Activated CD8-positive, alpha-beta T cell treated with anti-CD3 and anti-CD28 coated beads for 36 hours (primary cell): ENCODE results near the gene TXNRD3. TPM values are rescaled to one million over a fixed set of nuclear protein-coding genes. Genes with fewer than 3 reads are reported as not detected.

Experiments used
- ATAC-seq: fragments of 200-7000 bp; cut with Tn5 transposase; one replicate; pipeline ENCODE4 v1.10.0; 2021; ENCODE audit warnings: mild to moderate bottlenecking, moderate library complexity
- CTCF ChIA-PET: fragments of 350-600 bp; sonication (Branson Sonifier 250); formaldehyde crosslinking; loops from one replicate; lab custom pipeline; 2021; ENCODE audit warnings: antibody characterized with exemption; lab: Charles Lee
- POLR2A ChIA-PET: fragments of 350-600 bp; sonication (Branson Sonifier 250); formaldehyde crosslinking; loops from one replicate; lab custom pipeline; 2021; ENCODE audit warnings: antibody characterized with exemption; lab: Charles Lee
- DNase-seq: peaks from one replicate; pipeline ENCODE4 v3.0.0-alpha.2; 2020
- H3K27ac Mint-ChIP-seq: one replicate; pipeline ENCODE4 v1.8.0; 2021; ENCODE audit warnings: mild to moderate bottlenecking, mixed read lengths
- H3K27me3 Mint-ChIP-seq: one replicate; pipeline ENCODE4 v1.8.0; 2021; ENCODE audit warnings: mixed read lengths
- H3K36me3 Mint-ChIP-seq: one replicate; pipeline ENCODE4 v1.8.0; 2021; ENCODE audit warnings: low read depth, mixed read lengths
- H3K4me1 Mint-ChIP-seq: one replicate; pipeline ENCODE4 v1.8.0; 2021; ENCODE audit warnings: low read depth, mixed read lengths
- H3K4me3 Mint-ChIP-seq: one replicate; pipeline ENCODE4 v1.8.0; 2021; ENCODE audit warnings: mild to moderate bottlenecking, moderate library complexity, mixed read lengths
- H3K9me3 Mint-ChIP-seq: one replicate; pipeline ENCODE4 v1.8.0; 2021; ENCODE audit warnings: mixed read lengths
- intact Hi-C: fragments of 100-400 bp; cut with micrococcal nuclease; formaldehyde crosslinking; loops from one replicate; pipeline ENCODE4 v1.10.0; 2022
- total RNA-seq, 2 experiments: library from RNA; stranded (reverse); gene quantifications; one replicate each; pipeline ENCODE4 v1.2.3, GENCODE V29; 2021
- TF ChIP-seq, protein P1 (sequence below): fragments of 200-600 bp; IDR thresholded peaks from one replicate; pipeline ENCODE4 v1.8.0; 2022; ENCODE audit warnings: antibody characterized with exemption, mild to moderate bottlenecking

The TXNRD3 gene
- total RNA-seq, 2 experiments from 2014 or later: 4.5 to 5.0 TPM

DNA sequence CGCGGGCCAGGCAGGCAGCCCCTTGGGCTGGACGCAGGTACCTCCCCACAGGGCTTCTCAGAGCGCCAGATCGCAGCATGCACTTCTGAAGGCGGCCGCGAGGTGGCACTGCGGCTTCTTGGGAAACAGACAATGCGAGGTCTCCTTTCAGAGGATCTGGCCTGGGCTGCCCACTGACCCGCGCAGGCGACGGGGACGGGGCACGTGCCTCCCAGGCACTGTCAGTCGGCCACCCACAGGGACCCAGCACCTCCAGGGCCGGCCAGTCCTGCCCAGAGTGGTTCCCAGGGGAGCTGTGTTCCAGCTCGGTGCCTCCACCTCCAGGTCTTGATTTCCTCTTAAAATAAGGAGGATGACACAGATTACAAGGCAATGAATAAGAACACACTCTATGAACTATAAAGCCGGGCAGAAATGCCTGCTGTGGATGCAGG, 24.4 kb upstream of the TXNRD3 start:
- ChIA-PET POLR2A (no interaction called here), CTCF (interaction anchor here (0.7 to 3.6 kb wide), 24 partner anchors 8 to 873 kb away, joined by 3 to 21 read pairs (median 5); partner anchors contain the start of genes CHCHD6, PLXNA1 and ZXDC)
- Mint-ChIP-seq H3K4me3 (no peak overlapping the region), H3K27me3 (peaks cover 5% of the 10 kb centered on the region), H3K36me3 (no peaks in the 10 kb centered on the region), H3K27ac (no peak overlapping the region), H3K9me3 (no peaks in the 10 kb centered on the region), H3K4me1 (peaks cover 3% of the 10 kb centered on the region)
- intact Hi-C loops: loop anchor here (5.0 to 10.0 kb wide), 3 partner anchors 303 to 863 kb away; partner anchors contain the start of gene PLXNA1
- TF ChIP-seq, protein P1, sequence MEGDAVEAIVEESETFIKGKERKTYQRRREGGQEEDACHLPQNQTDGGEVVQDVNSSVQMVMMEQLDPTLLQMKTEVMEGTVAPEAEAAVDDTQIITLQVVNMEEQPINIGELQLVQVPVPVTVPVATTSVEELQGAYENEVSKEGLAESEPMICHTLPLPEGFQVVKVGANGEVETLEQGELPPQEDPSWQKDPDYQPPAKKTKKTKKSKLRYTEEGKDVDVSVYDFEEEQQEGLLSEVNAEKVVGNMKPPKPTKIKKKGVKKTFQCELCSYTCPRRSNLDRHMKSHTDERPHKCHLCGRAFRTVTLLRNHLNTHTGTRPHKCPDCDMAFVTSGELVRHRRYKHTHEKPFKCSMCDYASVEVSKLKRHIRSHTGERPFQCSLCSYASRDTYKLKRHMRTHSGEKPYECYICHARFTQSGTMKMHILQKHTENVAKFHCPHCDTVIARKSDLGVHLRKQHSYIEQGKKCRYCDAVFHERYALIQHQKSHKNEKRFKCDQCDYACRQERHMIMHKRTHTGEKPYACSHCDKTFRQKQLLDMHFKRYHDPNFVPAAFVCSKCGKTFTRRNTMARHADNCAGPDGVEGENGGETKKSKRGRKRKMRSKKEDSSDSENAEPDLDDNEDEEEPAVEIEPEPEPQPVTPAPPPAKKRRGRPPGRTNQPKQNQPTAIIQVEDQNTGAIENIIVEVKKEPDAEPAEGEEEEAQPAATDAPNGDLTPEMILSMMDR: peak; percentile 97
- ATAC-seq (peak; percentile 90), DNase-seq (peak; percentile 86)

DNA sequence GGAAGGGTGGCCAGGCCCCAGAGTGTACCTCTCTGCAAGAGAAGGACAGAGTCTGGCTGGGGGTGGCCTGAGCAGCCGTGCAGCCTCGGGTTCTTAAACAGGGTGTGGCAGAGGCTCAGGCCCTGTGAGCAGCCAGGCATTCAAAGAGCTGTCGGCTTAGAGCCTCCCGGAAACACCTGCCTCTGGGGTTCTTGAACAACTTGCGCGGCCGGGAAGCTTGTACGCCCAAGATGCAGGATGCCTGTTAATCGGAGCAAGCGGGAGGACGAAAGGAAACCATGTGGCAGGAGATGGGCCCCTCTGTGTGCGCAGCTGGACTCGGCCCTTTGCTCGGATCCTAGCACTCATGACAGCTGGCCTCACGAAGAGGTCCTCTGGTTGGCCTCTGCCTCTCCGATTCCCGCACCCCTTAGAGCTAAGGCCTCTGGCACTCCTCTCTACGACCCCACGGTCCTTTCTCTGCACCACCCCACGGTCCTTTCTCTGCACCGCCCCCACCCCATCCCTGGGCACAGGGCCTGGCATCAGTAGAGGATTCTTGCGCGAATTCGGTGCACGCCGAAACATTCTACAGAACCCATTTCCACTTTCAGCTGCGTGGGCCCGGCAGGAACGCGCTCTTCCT, 23.9 kb upstream of the TXNRD3 start:
- H3K27ac Mint-ChIP-seq: no peak overlapping the region
- H3K4me3 Mint-ChIP-seq: no peak overlapping the region
- TF ChIP-seq, protein P1: no peak
- CTCF ChIA-PET: interaction anchor here (0.7 to 3.6 kb wide), 20 partner anchors 10 to 868 kb away, joined by 3 to 21 read pairs (median 5); partner anchors contain the start of genes CHCHD6, PLXNA1 and ZXDC
- ATAC-seq: peak; percentile 24
- no peak for DNase-seq
- intact Hi-C loops: loop anchor here (5.0 to 10.0 kb wide), 3 partner anchors 303 to 863 kb away; partner anchors contain the start of gene PLXNA1
- peaks cover 5% of the 10 kb centered on the region for H3K27me3 Mint-ChIP-seq
- no peaks in the 10 kb centered on the region for H3K36me3 Mint-ChIP-seq
- H3K9me3 Mint-ChIP-seq: no peaks in the 10 kb centered on the region
- POLR2A ChIA-PET: no interaction called here
- H3K4me1 Mint-ChIP-seq: peaks cover 3% of the 10 kb centered on the region

DNA sequence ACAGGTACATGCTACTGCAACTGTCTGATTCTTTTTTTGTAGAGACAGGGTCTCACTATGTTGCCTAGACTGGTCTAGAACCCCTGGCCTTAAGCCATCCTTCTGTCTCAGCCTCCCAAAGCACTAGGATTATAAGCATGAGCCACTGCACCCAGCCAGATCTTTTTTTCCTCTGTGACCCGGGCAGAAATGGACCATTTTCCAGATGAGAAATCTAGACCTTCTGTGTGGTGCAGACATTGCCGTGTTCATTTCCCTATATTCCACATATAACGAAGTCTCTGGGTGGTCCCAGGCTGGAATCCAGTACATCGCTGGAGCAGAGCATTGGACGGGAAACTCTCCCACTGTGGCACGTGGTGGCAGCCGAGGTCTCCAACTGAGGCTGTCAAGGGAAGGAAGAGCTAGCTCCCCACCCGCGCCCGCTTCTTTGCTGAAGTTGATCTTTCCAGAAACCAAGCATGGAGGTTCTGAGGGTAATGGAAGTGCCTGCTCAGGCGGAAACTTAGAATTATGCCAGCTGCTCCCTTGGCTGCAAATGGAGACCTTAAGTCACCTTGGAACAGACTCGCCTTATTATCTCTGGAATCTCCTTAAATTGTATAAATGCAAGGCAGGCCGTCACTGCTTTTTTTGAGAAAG, 23.1 kb upstream of the TXNRD3 start:
- Mint-ChIP-seq H3K27ac (no peak overlapping the region), H3K27me3 (peaks cover 5% of the 10 kb centered on the region), H3K9me3 (no peaks in the 10 kb centered on the region), H3K4me1 (peaks cover 3% of the 10 kb centered on the region), H3K36me3 (no peaks in the 10 kb centered on the region), H3K4me3 (no peak overlapping the region)
- CTCF ChIA-PET: interaction anchor here (1.0 to 3.6 kb wide), 11 partner anchors 9 to 869 kb away, joined by 3 to 21 read pairs (median 5); no protein-coding TSS in a partner anchor
- ATAC-seq (no peak), DNase-seq (no peak)
- intact Hi-C loops: loop anchor here (5.0 to 10.0 kb wide), 3 partner anchors 304 to 864 kb away; partner anchors contain the start of gene PLXNA1
- POLR2A ChIA-PET: no interaction called here
- TF ChIP-seq, protein P1: no peak

DNA sequence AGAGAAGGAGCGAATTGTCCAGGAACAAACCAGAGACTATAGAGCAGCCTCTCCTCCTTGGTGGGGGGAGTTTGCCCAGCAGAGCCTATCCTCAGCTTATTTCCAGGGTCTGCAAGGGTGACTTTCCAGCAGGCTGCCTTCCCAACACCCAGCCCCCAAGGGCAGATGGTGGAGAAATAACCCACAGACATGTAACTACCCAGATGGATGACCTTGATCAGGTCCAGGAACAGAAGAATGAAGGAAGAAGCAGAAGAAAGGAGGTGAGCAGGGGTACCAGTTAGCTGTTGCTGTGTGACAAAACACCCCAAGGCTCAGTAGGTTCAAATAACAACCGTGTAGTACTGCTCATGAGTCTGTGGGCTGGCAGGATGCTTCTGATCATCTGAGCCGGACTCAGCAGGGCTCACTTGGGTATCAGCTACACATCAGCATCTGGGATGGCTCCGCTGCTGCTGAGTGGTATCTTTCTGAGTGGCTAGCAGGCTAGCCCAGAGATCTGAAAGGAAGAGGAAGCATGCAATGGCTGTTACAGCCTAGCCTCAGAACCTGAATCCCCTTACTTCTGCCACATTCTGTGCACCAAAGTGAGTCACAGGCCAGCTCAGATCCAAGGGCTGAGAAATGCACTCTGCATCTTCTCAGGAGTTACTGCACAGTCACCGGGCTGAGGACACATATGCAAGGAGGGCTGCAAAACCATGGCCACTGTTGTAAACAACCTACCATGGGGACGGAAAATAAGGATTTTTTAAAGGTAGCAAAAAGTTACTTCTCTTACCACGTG, 22.2 kb upstream of the TXNRD3 start:
- Mint-ChIP-seq H3K27me3 (peaks cover 5% of the 10 kb centered on the region), H3K36me3 (no peaks in the 10 kb centered on the region), H3K4me1 (peaks cover 3% of the 10 kb centered on the region), H3K27ac (no peak overlapping the region), H3K9me3 (no peaks in the 10 kb centered on the region), H3K4me3 (no peak overlapping the region)
- no peak for DNase-seq
- POLR2A ChIA-PET: no interaction called here
- ATAC-seq: no peak
- CTCF ChIA-PET: interaction anchor here (1.8 to 3.6 kb wide), 2 partner anchors 390 to 870 kb away, joined by 4 to 21 read pairs; no protein-coding TSS in a partner anchor
- intact Hi-C loops: loop anchor here (5.0 to 10.0 kb wide), 3 partner anchors 305 to 865 kb away; partner anchors contain the start of gene PLXNA1
- TF ChIP-seq, protein P1: no peak
